H1 (cell line): ENCODE measurements around the gene MT2A. TPM values are rescaled to one million over a fixed set of nuclear protein-coding genes. Genes with fewer than 3 reads are reported as not detected.

Experiments
- CTCF ChIA-PET: fragments of 300-600 bp; sonication (Branson Sonifier 250); formaldehyde crosslinking; loops from one replicate; lab custom pipeline; 2021; ENCODE audit not compliant: partially characterized antibody; lab: Charles Lee
- POLR2A ChIA-PET: fragments of 300-600 bp; sonication (Branson Sonifier 250); formaldehyde crosslinking; loops from one replicate; lab custom pipeline; 2021; ENCODE audit warnings: inconsistent platforms; ENCODE audit not compliant: partially characterized antibody; lab: Charles Lee
- DNase-seq, 2 experiments: peaks; one replicate each; pipeline versions ENCODE4 v3.0.0 to v3.0.0-alpha.2; 2010 to 2022; ENCODE audit warnings: low spot score in 2 of 2, low read depth in 1 of 2, mixed read lengths in 1 of 2
- FAIRE-seq: peaks from 2 replicates; lab custom pipeline; 2011; peaks lifted over from hg19 to GRCh38; lab: Jason Lieb, UNC
- H2AFZ ChIP-seq: 2 replicates; pipeline ENCODE4 v1.8.1; 2012; ENCODE audit warnings: low read length, inconsistent platforms
- H2AK5ac ChIP-seq: 2 replicates; pipeline ENCODE4 v1.6.1; 2013; ENCODE audit warnings: low read depth, low read length
- H2BK120ac ChIP-seq: replicated peaks from 2 replicates; pipeline ENCODE3; 2013; ENCODE audit warnings: low read depth, low read length, inconsistent platforms
- H2BK12ac ChIP-seq: 2 replicates; pipeline ENCODE4 v1.6.1; 2013; ENCODE audit warnings: low read depth, low read length
- H2BK15ac ChIP-seq: 2 replicates; pipeline ENCODE4 v1.6.1; 2013; ENCODE audit warnings: low read length
- H2BK20ac ChIP-seq: 2 replicates; pipeline ENCODE4 v1.6.1; 2013; ENCODE audit warnings: low read length
- H2BK5ac ChIP-seq: 2 replicates; pipeline ENCODE4 v1.6.1; 2013; ENCODE audit warnings: low read depth, low read length
- H3K14ac ChIP-seq: 2 replicates; pipeline ENCODE4 v1.6.1; 2013; ENCODE audit warnings: inconsistent platforms; ENCODE audit not compliant: insufficient read length
- H3K18ac ChIP-seq: 2 replicates; pipeline ENCODE4 v1.6.1; 2013; ENCODE audit warnings: low read length; ENCODE audit errors: extremely low read depth
- H3K23ac ChIP-seq: 2 replicates; pipeline ENCODE4 v1.6.1; 2013; ENCODE audit warnings: inconsistent platforms; ENCODE audit not compliant: insufficient read length
- H3K23me2 ChIP-seq: 2 replicates; pipeline ENCODE4 v1.6.1; 2013; ENCODE audit warnings: low read depth, low read length
- H3K27ac ChIP-seq: 2 replicates; pipeline ENCODE4 v1.6.1; 2011; ENCODE audit warnings: low read depth, low read length, inconsistent platforms
- H3K27me3 ChIP-seq, 4 experiments: replicated peaks in 1 of 4; 1 replicate in 1 of 4; 2 replicates in 3 of 4; pipeline versions ENCODE4 v1.6.1 to v1.8.1; 2011 to 2013; ENCODE audit warnings: low read length in 3 of 4, mild to moderate bottlenecking in 3 of 4, inconsistent platforms in 2 of 4, mixed read lengths in 2 of 4, moderate library complexity in 1 of 4; ENCODE audit not compliant: control insufficient read depth in 3 of 4, insufficient read depth in 3 of 4; ENCODE audit errors: extremely low read depth in 1 of 4
- H3K36me3 ChIP-seq, 4 experiments: 2 replicates each; pipeline versions ENCODE4 v1.6.1 to v1.8.1; 2011 to 2013; ENCODE audit warnings: mild to moderate bottlenecking in 4 of 4, low read length in 3 of 4, moderate library complexity in 2 of 4, control low read depth in 1 of 4, inconsistent platforms in 1 of 4; ENCODE audit not compliant: insufficient read depth in 4 of 4, control insufficient read depth in 2 of 4
- H3K4ac ChIP-seq: replicated peaks from 2 replicates; pipeline ENCODE3; 2013; ENCODE audit warnings: low read length, low read depth, mixed read lengths, inconsistent platforms; ENCODE audit not compliant: insufficient read length
- H3K4me1 ChIP-seq, 4 experiments: replicated peaks in 1 of 4; 1 replicate in 1 of 4; 2 replicates in 3 of 4; pipeline versions ENCODE4 v1.6.1 to v1.8.1; 2011 to 2013; ENCODE audit warnings: low read length in 3 of 4, inconsistent platforms in 2 of 4, mixed read lengths in 1 of 4; ENCODE audit not compliant: insufficient read depth in 4 of 4, control insufficient read depth in 3 of 4
- H3K4me2 ChIP-seq, 2 experiments: 2 replicates each; pipeline versions ENCODE4 v1.6.1 to v1.8.1; 2011 to 2013; ENCODE audit warnings: low read depth in 2 of 2, low read length in 2 of 2, control low read depth in 1 of 2, inconsistent platforms in 1 of 2, mild to moderate bottlenecking in 1 of 2; ENCODE audit not compliant: insufficient read depth in 1 of 2
- H3K4me3 ChIP-seq, 4 experiments: fragments of 200-600, 300-600 bp in 1 of 4; sonication (generic), shearing (Covaris generic), sonication (Bioruptor Twin) in 1 of 4; 2 replicates each; pipeline versions ENCODE4 v1.5.1 to v1.8.1; 2011 to 2016; ENCODE audit warnings: low read length in 4 of 4, low read depth in 3 of 4, control low read depth in 2 of 4, inconsistent platforms in 2 of 4, mild to moderate bottlenecking in 2 of 4, mixed read lengths in 1 of 4, moderate library complexity in 1 of 4; ENCODE audit not compliant: insufficient read depth in 2 of 4; ENCODE audit errors: extremely low read depth in 1 of 4
- H3K56ac ChIP-seq: replicated peaks from 2 replicates; pipeline ENCODE3; 2013; ENCODE audit warnings: low read depth, mild to moderate bottlenecking, mixed read lengths, low read length, inconsistent platforms; ENCODE audit not compliant: insufficient read length
- H3K79me1 ChIP-seq: 2 replicates; pipeline ENCODE4 v1.6.1; 2013; ENCODE audit warnings: low read depth, low read length, control low read depth
- H3K79me2 ChIP-seq, 2 experiments: 2 replicates each; pipeline versions ENCODE4 v1.6.1 to v1.8.1; 2012 to 2013; ENCODE audit warnings: low read length in 2 of 2, mild to moderate bottlenecking in 2 of 2, inconsistent platforms in 1 of 2; ENCODE audit not compliant: insufficient read depth in 2 of 2, control insufficient read depth in 1 of 2
- H3K9ac ChIP-seq, 4 experiments: replicated peaks in 1 of 4; 1 replicate in 1 of 4; 2 replicates in 3 of 4; pipeline versions ENCODE4 v1.6.1 to v1.8.1; 2011 to 2013; ENCODE audit warnings: low read depth in 3 of 4, low read length in 3 of 4, control low read depth in 2 of 4, mild to moderate bottlenecking in 2 of 4, moderate library complexity in 2 of 4, inconsistent platforms in 1 of 4; ENCODE audit errors: extremely low read depth in 1 of 4
- H3K9me3 ChIP-seq, 2 experiments: 2 replicates each; pipeline versions ENCODE4 v1.6.1 to v1.8.1; 2012 to 2013; ENCODE audit warnings: mild to moderate bottlenecking in 2 of 2, moderate library complexity in 2 of 2, control low read depth in 1 of 2, inconsistent platforms in 1 of 2, low read depth in 1 of 2, low read length in 1 of 2, mixed read lengths in 1 of 2; ENCODE audit not compliant: insufficient read depth in 2 of 2
- H4K20me1 ChIP-seq, 2 experiments: replicated peaks in 1 of 2; 2 replicates each; pipeline versions ENCODE3 to v1.8.1; 2011 to 2013; ENCODE audit warnings: inconsistent platforms in 2 of 2, low read length in 2 of 2, mild to moderate bottlenecking in 1 of 2; ENCODE audit not compliant: insufficient read depth in 2 of 2, control insufficient read depth in 1 of 2
- H4K5ac ChIP-seq: 2 replicates; pipeline ENCODE4 v1.6.1; 2013; ENCODE audit warnings: low read length, low read depth, mixed read lengths, inconsistent platforms; ENCODE audit not compliant: insufficient read length
- H4K8ac ChIP-seq: 2 replicates; pipeline ENCODE4 v1.8.0; 2013; ENCODE audit warnings: mild to moderate bottlenecking, moderate library complexity, low read length, inconsistent platforms; ENCODE audit not compliant: insufficient read depth; ENCODE audit errors: extremely low read depth
- H4K91ac ChIP-seq: replicated peaks from 2 replicates; pipeline ENCODE3; 2013; ENCODE audit warnings: low read length, mixed read lengths, inconsistent platforms; ENCODE audit not compliant: insufficient read length
- BCL11A ChIP-seq, 2 experiments: IDR thresholded peaks; one replicate each; pipeline ENCODE4 v1.6.1; 2011; ENCODE audit warnings: low read depth in 2 of 2, low read length in 2 of 2, mild to moderate bottlenecking in 2 of 2
- EP300 ChIP-seq, 2 experiments: IDR thresholded peaks; 1 replicate in 1 of 2; 2 replicates in 1 of 2; pipeline ENCODE4 v1.6.1; 2011 to 2012; ENCODE audit warnings: low read depth in 2 of 2, low read length in 2 of 2, mild to moderate bottlenecking in 2 of 2, borderline replicate concordance in 1 of 2, inconsistent platforms in 1 of 2, moderate library complexity in 1 of 2
- GABPA ChIP-seq: IDR thresholded peaks from 2 replicates; pipeline ENCODE4 v1.6.1; 2011; ENCODE audit warnings: mild to moderate bottlenecking, low read length, moderate library complexity, borderline replicate concordance; ENCODE audit not compliant: insufficient read depth
- HDAC2 ChIP-seq, 2 experiments: fragments of 300-600 bp in 1 of 2; sonication (generic) in 1 of 2; IDR thresholded peaks; 2 replicates each; pipeline ENCODE4 v1.6.1; 2011 to 2012; ENCODE audit warnings: low read depth in 2 of 2, low read length in 2 of 2, mild to moderate bottlenecking in 2 of 2, moderate library complexity in 2 of 2, borderline replicate concordance in 1 of 2, inconsistent platforms in 1 of 2
- RAD21 ChIP-seq, 2 experiments: IDR thresholded peaks in 1 of 2; conservative IDR thresholded peaks in 1 of 2; 2 replicates each; pipeline ENCODE4 v1.6.1; 2011; ENCODE audit warnings: low read depth in 2 of 2, low read length in 2 of 2, improper control_type of control experiment in 1 of 2, inconsistent platforms in 1 of 2, mild to moderate bottlenecking in 1 of 2, moderate library complexity in 1 of 2
- SIN3A ChIP-seq, 2 experiments: IDR thresholded peaks in 1 of 2; conservative IDR thresholded peaks in 1 of 2; 2 replicates each; pipeline ENCODE4 v1.6.1; 2011 to 2012; ENCODE audit warnings: low read length in 2 of 2, improper control_type of control experiment in 1 of 2, low read depth in 1 of 2, mild to moderate bottlenecking in 1 of 2
- SP2 ChIP-seq: IDR thresholded peaks from 2 replicates; pipeline ENCODE4 v1.6.1; 2012; ENCODE audit warnings: mild to moderate bottlenecking, low read length, inconsistent platforms
- SRF ChIP-seq: IDR thresholded peaks from 2 replicates; pipeline ENCODE4 v1.6.1; 2011; ENCODE audit warnings: mild to moderate bottlenecking, low read depth, low read length, moderate library complexity
- WGBS, 2 experiments: shearing (Covaris generic) in 1 of 2; methylation state at CpG; one replicate each; pipeline versions ENCODE4 v1.1.6 to v1.1.7; 2013 to 2015; ENCODE audit warnings: low lambda C conversion rate in 2 of 2, mixed read lengths in 2 of 2, inconsistent platforms in 1 of 2, low coverage in 1 of 2, missing lambda C conversion rate in 1 of 2; ENCODE audit not compliant: insufficient replicate concordance in 2 of 2, insufficient coverage in 1 of 2, insufficient read length in 1 of 2; ENCODE audit errors: extremely low coverage in 1 of 2, missing lambda C conversion rate in 1 of 2; 5-methylcytosine and 5-hydroxymethylcytosine counted together
- polyA plus RNA-seq, 7 experiments: library from polyadenylated mRNA; depleted of rRNA in 3 of 7; stranded (reverse) in 5 of 7; unstranded in 2 of 7; fragments of >200 nt in 5 of 7; fragments of 200-250 nt in 2 of 7; gene quantifications; 1 replicate in 5 of 7; 2 replicates in 1 of 7; 4 replicates in 1 of 7; pipeline versions ENCODE4 v1.2.1 to v1.2.3, GENCODE V29; 2011 to 2013; ENCODE audit warnings: missing spikeins in 2 of 7, mixed read lengths in 2 of 7
- total RNA-seq: library from RNA; stranded (reverse); fragmentation: NEBNext Ultra II Directional; extraction: Animal tissue kit (Norgen Biotek cat#: 25700); gene quantifications from 2 replicates; pipeline ENCODE4 v1.2.1, GENCODE V29; 2021
- TF ChIP-seq, protein P1 (sequence below), 3 experiments: IDR thresholded peaks; 1 replicate in 2 of 3; 2 replicates in 1 of 3; pipeline versions ENCODE4 v1.5.1 to v1.6.1; 2011; ENCODE audit warnings: low read length in 3 of 3, mild to moderate bottlenecking in 3 of 3, inconsistent platforms in 2 of 3, low read depth in 1 of 3, moderate library complexity in 1 of 3; ENCODE audit not compliant: insufficient read depth in 1 of 3; ENCODE audit errors: control extremely low read depth in 1 of 3

Gene MT2A
- total and polyA plus RNA-seq, 2 of the 8 experiments (the other 6 are each of a cell fraction or from before 2014, with no cell fraction given): 9.5 to 30.1 TPM

DNA sequence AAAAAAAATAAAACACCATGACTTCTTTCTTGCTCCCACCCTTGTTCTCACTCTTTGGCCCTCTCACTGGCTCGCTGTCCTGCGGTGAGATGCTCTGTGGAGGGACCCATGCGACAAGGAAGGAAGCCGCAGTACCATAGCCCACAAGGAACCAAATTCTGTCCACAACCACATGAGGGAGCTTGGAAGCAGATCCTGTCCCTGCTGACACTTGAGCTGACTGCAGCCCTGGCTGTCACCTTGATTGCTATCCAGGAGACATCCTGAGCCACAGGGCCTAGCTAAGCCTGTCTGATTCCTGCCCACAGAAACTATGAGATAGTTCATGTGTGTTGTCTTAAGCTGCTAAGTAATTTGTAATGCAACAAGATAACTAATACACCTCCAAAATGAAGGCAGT is 4.8 kb upstream of the MT2A start:
- CTCF ChIA-PET: interaction anchor here (0.7 to 9.2 kb wide), 24 partner anchors 8 to 188 kb away, joined by 3 to 85 read pairs (median 4); partner anchors contain the start of genes MT1E and MT3
- no peak overlapping the region for H2BK12ac ChIP-seq
- no peak overlapping the region for H3K56ac ChIP-seq
- H2BK5ac ChIP-seq: no peak overlapping the region
- no peak overlapping the region for H3K18ac ChIP-seq
- TF ChIP-seq SP2 (no peak), HDAC2 (IDR thresholded peaks at IDR 0.05; ENCODE audit: borderline replicate concordance in 1 of 2, low read depth in 2 of 2, low read length in 2 of 2) (no peak), RAD21 (IDR thresholded peaks at IDR 0.05 in 1 of 2, conservative IDR thresholded peaks at IDR 0.05 in 1 of 2; ENCODE audit: low read depth in 2 of 2, low read length in 2 of 2) (peak; percentile 59 to 67), SRF (no peak), BCL11A (IDR thresholded peaks at IDR 0.05; ENCODE audit: low read depth in 2 of 2, low read length in 2 of 2) (no peak), EP300 (IDR thresholded peaks at IDR 0.05; ENCODE audit: borderline replicate concordance in 1 of 2, low read depth in 2 of 2, low read length in 2 of 2) (no peak), GABPA (no peak), SIN3A (conservative IDR thresholded peaks at IDR 0.05 in 1 of 2, IDR thresholded peaks at IDR 0.05 in 1 of 2; ENCODE audit: low read depth in 1 of 2, low read length in 2 of 2) (0 out of 4 replicates have a peak, but pooled peaks of 1 of the 2 experiments have one; percentile 29)
- TF ChIP-seq, protein P1, sequence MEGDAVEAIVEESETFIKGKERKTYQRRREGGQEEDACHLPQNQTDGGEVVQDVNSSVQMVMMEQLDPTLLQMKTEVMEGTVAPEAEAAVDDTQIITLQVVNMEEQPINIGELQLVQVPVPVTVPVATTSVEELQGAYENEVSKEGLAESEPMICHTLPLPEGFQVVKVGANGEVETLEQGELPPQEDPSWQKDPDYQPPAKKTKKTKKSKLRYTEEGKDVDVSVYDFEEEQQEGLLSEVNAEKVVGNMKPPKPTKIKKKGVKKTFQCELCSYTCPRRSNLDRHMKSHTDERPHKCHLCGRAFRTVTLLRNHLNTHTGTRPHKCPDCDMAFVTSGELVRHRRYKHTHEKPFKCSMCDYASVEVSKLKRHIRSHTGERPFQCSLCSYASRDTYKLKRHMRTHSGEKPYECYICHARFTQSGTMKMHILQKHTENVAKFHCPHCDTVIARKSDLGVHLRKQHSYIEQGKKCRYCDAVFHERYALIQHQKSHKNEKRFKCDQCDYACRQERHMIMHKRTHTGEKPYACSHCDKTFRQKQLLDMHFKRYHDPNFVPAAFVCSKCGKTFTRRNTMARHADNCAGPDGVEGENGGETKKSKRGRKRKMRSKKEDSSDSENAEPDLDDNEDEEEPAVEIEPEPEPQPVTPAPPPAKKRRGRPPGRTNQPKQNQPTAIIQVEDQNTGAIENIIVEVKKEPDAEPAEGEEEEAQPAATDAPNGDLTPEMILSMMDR (IDR thresholded peaks at IDR 0.05; ENCODE audit: control extremely low read depth in 1 of 3, insufficient read depth in 1 of 3, low read depth in 1 of 3, low read length in 3 of 3): peak; percentile 50 to 70 (median 59)
- no peak overlapping the region for H3K14ac ChIP-seq
- peaks cover 0 to 6% (median 3%) of the 10 kb centered on the region in 4 experiments; a peak in 3 of 7 replicates for H3K4me1 ChIP-seq
- no peak overlapping the region for H4K8ac ChIP-seq
- DNase-seq: no peak
- no peak overlapping the region for H2AFZ ChIP-seq
- H4K20me1 ChIP-seq: peaks cover 0 to 2% of the 10 kb centered on the region in 2 experiments
- H3K9me3 ChIP-seq: no peaks in the 10 kb centered on the region
- no peaks in the 10 kb centered on the region for H3K79me2 ChIP-seq
- H3K4ac ChIP-seq: no peak overlapping the region
- H4K91ac ChIP-seq: no peak overlapping the region
- FAIRE-seq: peak; percentile 28
- WGBS, 2 experiments: 76% methylated on average over 4 of the region's 4 CpGs; no CpG with 5 or more reads in 1 of the 2 experiments
- peaks cover 7% of the 10 kb centered on the region; the same call in 1 of the 2 replicates for H3K23me2 ChIP-seq
- no peak overlapping the region for H3K9ac ChIP-seq
- POLR2A ChIA-PET: interaction anchor here (0.7 to 1.0 kb wide), 2 partner anchors 22 to 64 kb away, joined by 3 to 5 read pairs; partner anchors contain the start of genes MT1E and MT1G
- H3K27me3 ChIP-seq: peaks cover 2 to 25% (median 17%) of the 10 kb centered on the region in 4 experiments
- H3K27ac ChIP-seq: no peak overlapping the region
- H2AK5ac ChIP-seq: no peak overlapping the region
- H2BK15ac ChIP-seq: no peak overlapping the region
- no peak overlapping the region for H3K4me3 ChIP-seq
- H2BK120ac ChIP-seq: no peak overlapping the region
- H2BK20ac ChIP-seq: no peak overlapping the region
- no peak overlapping the region for H3K23ac ChIP-seq
- no peak overlapping the region for H4K5ac ChIP-seq
- no peak overlapping the region for H3K4me2 ChIP-seq
- no peaks in the 10 kb centered on the region for H3K36me3 ChIP-seq
- no peaks in the 10 kb centered on the region for H3K79me1 ChIP-seq
